Liver (tissue), 9 donors: ENCODE results near the gene CD276. TPM values are rescaled to one million over a fixed set of nuclear protein-coding genes. Genes with fewer than 3 reads are reported as not detected.

Experiments used
- DNase-seq: peaks from one replicate; pipeline ENCODE4 v3.0.0-alpha.2; 2017; ENCODE audit warnings: low spot score
- H3K27ac ChIP-seq, 2 donors: one replicate each; pipeline ENCODE4 v1.7.0; 2013; ENCODE audit warnings: inconsistent platforms in 2 of 2, low read length in 2 of 2, control low read depth in 1 of 2, low read depth in 1 of 2, mild to moderate bottlenecking in 1 of 2
- H3K27me3 ChIP-seq, 4 donors: one replicate each; pipeline versions ENCODE4 v1.6.1 to v1.7.0; 2013; ENCODE audit warnings: low read length in 3 of 4, inconsistent platforms in 1 of 4, mild to moderate bottlenecking in 1 of 4, moderate library complexity in 1 of 4; ENCODE audit not compliant: control insufficient read depth in 4 of 4, insufficient read depth in 4 of 4
- H3K36me3 ChIP-seq, 4 donors: one replicate each; pipeline versions ENCODE4 v1.6.1 to v1.7.0; 2013; ENCODE audit warnings: low read length in 3 of 4, mild to moderate bottlenecking in 3 of 4, low read depth in 1 of 4, moderate library complexity in 1 of 4; ENCODE audit not compliant: control insufficient read depth in 4 of 4, insufficient read depth in 3 of 4
- H3K4me1 ChIP-seq, 4 donors: one replicate each; pipeline versions ENCODE4 v1.6.1 to v1.7.0; 2013; ENCODE audit warnings: low read length in 3 of 4, mild to moderate bottlenecking in 3 of 4, moderate library complexity in 1 of 4; ENCODE audit not compliant: control insufficient read depth in 4 of 4, insufficient read depth in 4 of 4
- H3K4me3 ChIP-seq, 3 donors: one replicate each; pipeline versions ENCODE4 v1.6.1 to v1.7.0; 2013; ENCODE audit warnings: low read length in 3 of 3, control low read depth in 1 of 3, low read depth in 1 of 3, mild to moderate bottlenecking in 1 of 3
- H3K9ac ChIP-seq, 2 donors: one replicate each; pipeline ENCODE4 v1.7.0; 2013; ENCODE audit warnings: low read length in 2 of 2, mild to moderate bottlenecking in 2 of 2, moderate library complexity in 2 of 2, control low read depth in 1 of 2, low read depth in 1 of 2
- H3K9me3 ChIP-seq, 4 donors: one replicate each; pipeline versions ENCODE4 v1.6.1 to v1.7.0; 2013; ENCODE audit warnings: low read length in 3 of 4; ENCODE audit not compliant: control insufficient read depth in 4 of 4
- ATF3 ChIP-seq: IDR thresholded peaks from 2 replicates; pipeline ENCODE4 v1.6.1; 2016; ENCODE audit warnings: antibody characterized with exemption
- CTCF ChIP-seq: fragments of 150-350 bp; IDR thresholded peaks from 2 replicates; pipeline ENCODE4 v1.5.1; 2017; ENCODE audit warnings: improper control_type of control experiment, low read depth, low read length; ENCODE audit not compliant: missing input control
- EGR1 ChIP-seq, 2 donors: IDR thresholded peaks; 2 replicates each; pipeline ENCODE4 v1.6.1; 2016 to 2018; ENCODE audit warnings: antibody characterized with exemption in 2 of 2, low read depth in 2 of 2
- FOXA1 ChIP-seq: IDR thresholded peaks from 2 replicates; pipeline ENCODE4 v1.6.1; 2016; ENCODE audit warnings: antibody characterized with exemption
- FOXA2 ChIP-seq: IDR thresholded peaks from 2 replicates; pipeline ENCODE4 v1.6.1; 2016; ENCODE audit warnings: antibody characterized with exemption
- GABPA ChIP-seq, 2 donors: IDR thresholded peaks in 1 of 2; conservative IDR thresholded peaks in 1 of 2; 2 replicates each; pipeline ENCODE4 v1.6.1; 2016; ENCODE audit warnings: antibody characterized with exemption in 2 of 2, mild to moderate bottlenecking in 1 of 2, moderate library complexity in 1 of 2
- HNF4A ChIP-seq, 2 donors: conservative IDR thresholded peaks; 2 replicates each; pipeline ENCODE4 v1.6.1; 2016; ENCODE audit warnings: antibody characterized with exemption in 2 of 2, mild to moderate bottlenecking in 2 of 2
- HNF4G ChIP-seq: IDR thresholded peaks from 2 replicates; pipeline ENCODE4 v1.6.1; 2016; ENCODE audit warnings: antibody characterized with exemption
- MAX ChIP-seq: IDR thresholded peaks from 2 replicates; pipeline ENCODE4 v1.6.1; 2016; ENCODE audit warnings: antibody characterized with exemption
- NR2F2 ChIP-seq: IDR thresholded peaks from 2 replicates; pipeline ENCODE4 v1.6.1; 2016; ENCODE audit warnings: antibody characterized with exemption
- RAD21 ChIP-seq, 2 donors: IDR thresholded peaks; 2 replicates each; pipeline ENCODE4 v1.6.1; 2016; ENCODE audit warnings: antibody characterized with exemption in 2 of 2, mild to moderate bottlenecking in 2 of 2
- REST ChIP-seq: IDR thresholded peaks from 2 replicates; pipeline ENCODE4 v1.6.1; 2016; ENCODE audit warnings: antibody characterized with exemption, mild to moderate bottlenecking
- RXRA ChIP-seq, 2 donors: IDR thresholded peaks; 2 replicates each; pipeline ENCODE4 v1.6.1; 2017 to 2018; ENCODE audit warnings: antibody characterized with exemption in 2 of 2, mild to moderate bottlenecking in 1 of 2
- TAF1 ChIP-seq: conservative IDR thresholded peaks from 2 replicates; pipeline ENCODE4 v1.6.1; 2016; ENCODE audit warnings: antibody characterized with exemption, mild to moderate bottlenecking
- ZBTB33 ChIP-seq: IDR thresholded peaks from 2 replicates; pipeline ENCODE4 v1.6.1; 2016; ENCODE audit warnings: antibody characterized with exemption
- WGBS: extraction: QIAGEN DNeasy Blood & Tissue Kit; methylation state at CpG from one replicate; pipeline ENCODE4 v1.1.7; 2013; 5-methylcytosine and 5-hydroxymethylcytosine counted together
- polyA plus RNA-seq, 2 donors: library from polyadenylated mRNA; stranded (reverse) in 1 of 2; unstranded in 1 of 2; fragments of 200-250 nt in 1 of 2; fragments of >200 nt in 1 of 2; fragmentation: Nextera tagmentation in 1 of 2; extraction: Ambion mirVana in 1 of 2; gene quantifications; one replicate each; pipeline versions ENCODE4 v1.2.1 to v1.2.3, GENCODE V29; 2013 to 2015
- total RNA-seq, 2 donors: library from RNA; depleted of rRNA; stranded (reverse); fragments of >200 nt; gene quantifications; one replicate each; pipeline ENCODE4 v1.2.3, GENCODE V29; 2014
- donor health status: healthy.
- donor health status: healthy.
- donor health status: healthy.
- donor health status: healthy.
- donor health status: healthy.

The CD276 gene
- total and polyA plus RNA-seq, 4 donors = 12.9 to 37.9 (median 25.1) TPM

- Histone ChIP-seq H3K27me3 (no peaks in the 10 kb centered on the region), H3K27ac (no peak overlapping the region), H3K36me3 (no peaks in the 10 kb centered on the region), H3K9me3 (no peaks in the 10 kb centered on the region), H3K4me1 (peaks cover 0 to 3% (median under 1%) of the 10 kb centered on the region in 4 donors), H3K4me3 (no peak overlapping the region), H3K9ac (no peak overlapping the region)
- DNase-seq = no peak
- no peak for TF ChIP-seq MAX
- TF ChIP-seq ZBTB33 = no peak
- no peak for TF ChIP-seq EGR1 (IDR thresholded peaks at IDR 0.05; ENCODE audit: low read depth in 2 of 2)
- no peak for TF ChIP-seq FOXA1
- no peak for TF ChIP-seq HNF4A (conservative IDR thresholded peaks at IDR 0.05)
- WGBS = 86% methylated on average over 2 of the region's 2 CpGs
These were observed 6.5 kb upstream of the CD276 start for GRCh38 chr15:73677733-73678132.

- H3K4me1 ChIP-seq = peaks cover 1 to 7% (median 2%) of the 10 kb centered on the region in 4 donors
- TF ChIP-seq EGR1 (IDR thresholded peaks at IDR 0.05; ENCODE audit: low read depth in 2 of 2) (no peak), TAF1 (no peak), FOXA2 (no peak), ZBTB33 (no peak), MAX (no peak), NR2F2 (no peak), RXRA (IDR thresholded peaks at IDR 0.05) (no peak)
- no peak for DNase-seq
- no peak overlapping the region for H3K4me3 ChIP-seq
- H3K9ac ChIP-seq = no peak overlapping the region
- no peaks in the 10 kb centered on the region for H3K36me3 ChIP-seq
- H3K9me3 ChIP-seq = no peaks in the 10 kb centered on the region
- 70% methylated on average over 3 of the region's 3 CpGs for WGBS
- no peak overlapping the region for H3K27ac ChIP-seq
- H3K27me3 ChIP-seq = no peaks in the 10 kb centered on the region
These were observed 5.7 kb upstream of the CD276 start for GRCh38 chr15:73678498-73678897.

- no peak overlapping the region for H3K9ac ChIP-seq
- H3K4me1 ChIP-seq = peaks cover 1 to 11% (median 7%) of the 10 kb centered on the region in 4 donors
- no peaks in the 10 kb centered on the region for H3K36me3 ChIP-seq
- H3K9me3 ChIP-seq = no peaks in the 10 kb centered on the region
- DNase-seq = no peak
- H3K4me3 ChIP-seq = no peak overlapping the region
- no peaks in the 10 kb centered on the region for H3K27me3 ChIP-seq
- no peak overlapping the region for H3K27ac ChIP-seq
- 88% methylated on average over 3 of the region's 3 CpGs for WGBS
- no peak for TF ChIP-seq HNF4G
- TF ChIP-seq CTCF = no peak
- no peak for TF ChIP-seq ATF3
- TF ChIP-seq RAD21 (IDR thresholded peaks at IDR 0.05) = no peak
- no peak for TF ChIP-seq TAF1
- TF ChIP-seq RXRA (IDR thresholded peaks at IDR 0.05) = no peak
- no peak for TF ChIP-seq ZBTB33
- TF ChIP-seq REST = no peak
- no peak for TF ChIP-seq GABPA (IDR thresholded peaks at IDR 0.05 in 1 of 2, conservative IDR thresholded peaks at IDR 0.05 in 1 of 2)
- TF ChIP-seq HNF4A (conservative IDR thresholded peaks at IDR 0.05) = no peak
These were observed 5.0 kb upstream of the CD276 start for GRCh38 chr15:73679180-73679579.
